DMS114 treated with DMSO at 0.1 percent for 48 hours (cell line): Measurements from ENCODE around the gene SUSD6.

Experiments used
- DNase-seq: peaks from one replicate; lab custom pipeline; 2025; ENCODE audit not compliant: unreplicated experiment; lab: John Stamatoyannopoulos, UW

SUSD6 gene

DNA sequence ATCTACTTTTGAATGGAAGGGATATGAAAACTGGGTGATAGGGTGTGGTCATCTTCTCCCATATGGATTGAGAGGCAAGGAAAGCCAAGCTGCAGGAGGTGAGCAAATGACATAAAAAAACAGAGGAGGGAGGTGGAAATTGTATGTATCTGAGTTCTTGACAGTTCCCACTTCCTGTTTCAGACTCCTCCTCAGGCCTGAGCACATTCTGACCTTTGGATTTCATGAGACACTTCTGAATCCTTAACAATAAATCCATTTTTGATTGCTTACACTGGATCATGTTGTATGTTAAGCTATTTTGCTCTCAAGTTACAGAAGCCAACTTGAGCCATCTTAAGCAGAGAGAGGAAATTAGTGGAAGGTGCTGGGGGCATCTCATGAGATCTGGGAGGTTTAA is 143.9 kb downstream of the SUSD6 start:
- DNase-seq = no peak

DNA sequence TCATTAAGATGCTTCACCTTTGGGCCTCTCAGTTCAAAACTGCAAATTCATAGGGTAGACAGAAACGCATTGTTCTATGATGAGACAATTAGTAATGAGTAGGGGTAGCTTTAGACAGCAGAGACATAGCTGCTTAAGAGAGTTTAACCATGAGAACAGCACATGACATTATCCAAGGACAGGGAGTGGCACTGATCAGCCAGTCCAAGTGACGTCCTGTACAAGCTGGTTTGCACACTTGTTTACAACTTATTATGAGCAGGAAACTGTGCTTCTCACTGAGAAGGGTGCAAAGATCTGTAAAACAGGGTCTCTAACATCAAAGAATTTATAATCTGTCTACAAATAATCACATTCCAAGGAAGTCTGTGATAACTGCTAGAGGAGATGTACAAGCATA is 144.4 kb downstream of the SUSD6 start:
- no peak for DNase-seq

DNA sequence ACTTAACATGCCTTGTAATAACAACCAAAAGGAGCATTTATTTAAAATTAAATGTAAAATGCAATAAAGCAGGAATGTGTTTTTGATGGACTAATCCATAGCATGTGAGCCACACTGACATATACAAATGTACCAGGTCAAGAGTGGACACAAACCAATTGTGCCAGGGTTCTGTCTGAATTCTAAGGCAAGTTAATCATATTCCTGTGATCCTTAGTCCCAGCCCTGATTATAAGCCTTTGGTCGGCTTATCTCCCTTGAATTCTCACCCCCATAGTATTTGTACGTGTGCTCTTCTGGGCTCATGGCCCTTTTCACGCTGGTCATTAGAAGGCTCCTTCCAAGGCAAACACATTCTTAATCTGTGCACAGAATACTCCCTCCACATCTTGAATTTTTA is 144.9 kb downstream of the SUSD6 start:
- no peak for DNase-seq

DNA sequence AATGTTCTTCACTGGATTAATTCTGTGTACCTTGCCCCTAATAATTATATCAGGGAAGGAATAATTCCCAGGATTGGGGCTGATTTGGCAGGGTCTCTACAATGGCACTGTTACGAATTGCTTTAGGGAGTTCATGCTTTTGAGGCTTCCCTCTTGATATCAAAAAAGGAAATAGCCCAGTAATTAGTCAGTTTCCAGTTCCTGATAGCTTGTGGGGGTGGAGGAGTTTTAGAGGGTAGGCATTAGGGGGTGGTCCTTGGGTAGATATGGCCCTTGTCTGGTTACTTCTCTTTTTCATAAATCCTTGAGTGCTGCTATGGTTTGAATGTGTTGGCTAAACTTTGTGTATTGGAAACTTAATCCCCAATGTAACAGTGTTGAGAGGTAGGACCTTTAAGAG is 149.4 kb downstream of the SUSD6 start:
- no peak for DNase-seq

DNA sequence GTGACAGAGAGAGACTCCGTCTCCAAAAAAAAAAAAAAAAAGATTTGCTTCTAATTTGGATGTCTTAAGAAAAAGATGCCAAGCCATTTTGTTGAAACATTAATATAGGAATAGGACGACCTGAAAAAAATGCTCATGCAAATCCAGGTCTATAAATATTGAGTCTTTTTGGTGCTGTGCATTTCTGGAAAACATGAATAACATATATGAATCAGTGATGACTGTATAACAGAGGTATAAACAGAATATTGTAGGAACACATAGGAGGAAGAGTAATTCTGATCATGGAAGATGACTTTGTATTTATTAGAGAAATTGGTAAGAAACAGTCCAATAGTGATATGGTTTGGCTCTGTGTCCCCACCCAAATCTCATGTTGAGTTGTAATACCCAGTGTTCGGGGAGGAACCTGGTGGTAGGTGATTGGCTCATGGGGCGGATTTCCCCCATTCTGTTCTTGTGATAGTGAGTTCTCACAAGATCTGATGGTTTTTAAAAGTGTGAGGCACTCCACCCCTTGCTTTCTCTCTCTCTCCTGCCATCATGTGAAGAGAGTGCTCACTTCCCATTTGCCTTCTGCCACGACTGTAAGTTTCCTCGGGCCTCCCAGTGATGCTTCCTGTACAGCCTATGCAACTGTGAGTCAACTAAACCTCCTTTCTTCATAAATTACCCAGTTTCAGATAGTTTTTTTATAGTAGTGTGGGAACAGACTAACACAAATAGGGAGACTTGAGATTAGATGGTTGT is 152.5 kb downstream of the SUSD6 start:
- DNase-seq = no peak
